ENCODE data around the gene OR2H2.

DNA sequence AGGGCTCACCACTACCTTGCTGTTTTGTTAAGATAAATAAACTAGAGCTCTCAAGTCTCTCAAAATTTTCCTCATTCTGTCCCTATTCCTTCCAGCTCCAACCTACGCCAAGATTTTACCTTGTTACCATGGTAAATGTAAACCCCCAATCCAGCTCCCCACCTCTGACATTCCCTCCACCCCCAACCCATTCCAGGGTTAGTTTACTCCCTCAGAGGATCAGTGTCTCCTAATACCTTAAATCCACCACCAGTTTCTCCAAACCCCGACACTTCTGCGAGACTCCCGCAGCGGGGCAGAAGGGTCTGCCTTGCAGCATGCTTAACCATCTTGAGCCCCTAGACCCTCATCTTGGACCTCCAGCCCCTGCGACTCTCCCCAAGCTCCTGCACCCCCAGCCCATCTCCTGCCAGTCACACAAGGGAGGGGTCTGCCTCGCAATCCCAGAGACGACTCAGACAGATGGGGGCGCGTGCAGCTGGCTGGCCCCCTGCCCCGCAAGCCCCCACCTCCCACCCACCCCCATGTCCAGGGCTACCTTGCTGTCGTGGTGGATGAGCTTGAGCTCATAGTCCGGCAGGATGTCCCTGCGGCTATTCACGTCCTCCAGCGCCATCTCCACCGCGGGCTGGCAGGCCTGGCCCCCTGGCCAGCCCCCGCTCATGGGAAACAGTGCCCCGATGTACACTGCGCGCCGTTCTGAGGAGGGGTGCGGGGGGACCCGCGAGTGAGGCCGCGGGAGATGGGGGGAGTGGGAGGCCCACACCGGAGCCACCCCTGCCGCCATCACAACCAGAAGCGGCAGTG, 42.2 kb downstream of the OR2H2 start:
- TF ChIP-seq, protein P1, sequence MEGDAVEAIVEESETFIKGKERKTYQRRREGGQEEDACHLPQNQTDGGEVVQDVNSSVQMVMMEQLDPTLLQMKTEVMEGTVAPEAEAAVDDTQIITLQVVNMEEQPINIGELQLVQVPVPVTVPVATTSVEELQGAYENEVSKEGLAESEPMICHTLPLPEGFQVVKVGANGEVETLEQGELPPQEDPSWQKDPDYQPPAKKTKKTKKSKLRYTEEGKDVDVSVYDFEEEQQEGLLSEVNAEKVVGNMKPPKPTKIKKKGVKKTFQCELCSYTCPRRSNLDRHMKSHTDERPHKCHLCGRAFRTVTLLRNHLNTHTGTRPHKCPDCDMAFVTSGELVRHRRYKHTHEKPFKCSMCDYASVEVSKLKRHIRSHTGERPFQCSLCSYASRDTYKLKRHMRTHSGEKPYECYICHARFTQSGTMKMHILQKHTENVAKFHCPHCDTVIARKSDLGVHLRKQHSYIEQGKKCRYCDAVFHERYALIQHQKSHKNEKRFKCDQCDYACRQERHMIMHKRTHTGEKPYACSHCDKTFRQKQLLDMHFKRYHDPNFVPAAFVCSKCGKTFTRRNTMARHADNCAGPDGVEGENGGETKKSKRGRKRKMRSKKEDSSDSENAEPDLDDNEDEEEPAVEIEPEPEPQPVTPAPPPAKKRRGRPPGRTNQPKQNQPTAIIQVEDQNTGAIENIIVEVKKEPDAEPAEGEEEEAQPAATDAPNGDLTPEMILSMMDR (conservative IDR thresholded peaks at IDR 0.05) = no peak
- no peak for TF ChIP-seq ZFX (IDR thresholded peaks at IDR 0.05)

All from C4-2B (cell line).